Measurements from ENCODE around the gene KIRREL1. TPM values are rescaled to one million over a fixed set of nuclear protein-coding genes. Genes with fewer than 3 reads are reported as not detected.

The KIRREL1 gene
- total and polyA plus RNA-seq, 2 of the 8 experiments (the other 6 are each of a cell fraction or from before 2014, with no cell fraction given): 14.2 to 39.0 TPM

- TF ChIP-seq, protein P1, sequence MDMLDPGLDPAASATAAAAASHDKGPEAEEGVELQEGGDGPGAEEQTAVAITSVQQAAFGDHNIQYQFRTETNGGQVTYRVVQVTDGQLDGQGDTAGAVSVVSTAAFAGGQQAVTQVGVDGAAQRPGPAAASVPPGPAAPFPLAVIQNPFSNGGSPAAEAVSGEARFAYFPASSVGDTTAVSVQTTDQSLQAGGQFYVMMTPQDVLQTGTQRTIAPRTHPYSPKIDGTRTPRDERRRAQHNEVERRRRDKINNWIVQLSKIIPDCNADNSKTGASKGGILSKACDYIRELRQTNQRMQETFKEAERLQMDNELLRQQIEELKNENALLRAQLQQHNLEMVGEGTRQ (IDR thresholded peaks at IDR 0.05; ENCODE audit: low read length): no peak
- TF ChIP-seq, protein P2, sequence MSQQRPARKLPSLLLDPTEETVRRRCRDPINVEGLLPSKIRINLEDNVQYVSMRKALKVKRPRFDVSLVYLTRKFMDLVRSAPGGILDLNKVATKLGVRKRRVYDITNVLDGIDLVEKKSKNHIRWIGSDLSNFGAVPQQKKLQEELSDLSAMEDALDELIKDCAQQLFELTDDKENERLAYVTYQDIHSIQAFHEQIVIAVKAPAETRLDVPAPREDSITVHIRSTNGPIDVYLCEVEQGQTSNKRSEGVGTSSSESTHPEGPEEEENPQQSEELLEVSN (IDR thresholded peaks at IDR 0.05): no peak
- TF ChIP-seq EZH2 (IDR thresholded peaks at IDR 0.05; ENCODE audit: low read depth, low read length, severe bottlenecking) (no peak), POLR2A (IDR thresholded peaks at IDR 0.05; ENCODE audit: control extremely low read depth in 1 of 2, low read depth in 2 of 2, low read length in 2 of 2) (no peak), SUZ12 (IDR thresholded peaks at IDR 0.05; ENCODE audit: low read length) (no peak)
Measured at GRCh38 chr1:158089925-158090637, 96.6 kb downstream of the KIRREL1 start (continued).
